HepG2 (cell line): ENCODE measurements around the gene PRSS21. TPM values are rescaled to one million over a fixed set of nuclear protein-coding genes. Genes with fewer than 3 reads are reported as not detected.
A peak's percentile ranks its signal among the peaks of the same experiment; 100 is the strongest.

Experiments used
- AGO2 ChIP-seq: fragments of 200-400 bp; formaldehyde crosslinking; optimal IDR thresholded peaks from 2 replicates; pipeline ENCODE3; 2017; ENCODE audit warnings: mild to moderate bottlenecking, low read depth, low read length, moderate library complexity
- GATA4 ChIP-seq: sonication (generic); IDR thresholded peaks from 2 replicates; pipeline ENCODE4 v1.6.1; 2016; ENCODE audit warnings: antibody characterized with exemption, low read depth, borderline replicate concordance
- GPN1 ChIP-seq: sonication (generic); formaldehyde crosslinking; IDR thresholded peaks from 2 replicates; pipeline ENCODE4 v1.5.1; 2020; ENCODE audit warnings: missing genetic modification reagents, borderline replicate concordance
- JARID2 ChIP-seq: sonication (generic); formaldehyde crosslinking; IDR thresholded peaks from 2 replicates; pipeline ENCODE4 v1.8.1; 2023; ENCODE audit warnings: missing genetic modification reagents, inconsistent platforms; ENCODE audit not compliant: insufficient replicate concordance
- MTA1 ChIP-seq: sonication (generic); formaldehyde crosslinking; IDR thresholded peaks from 2 replicates; pipeline ENCODE4 v1.4.0; 2020; ENCODE audit warnings: missing genetic modification reagents, mild to moderate bottlenecking, borderline replicate concordance
- POLR2A ChIP-seq, 2 experiments: IDR thresholded peaks; 2 replicates each; pipeline ENCODE4 v1.6.1; 2011; ENCODE audit warnings: low read depth in 2 of 2, low read length in 2 of 2, mild to moderate bottlenecking in 1 of 2, moderate library complexity in 1 of 2; ENCODE audit not compliant: insufficient read depth in 1 of 2
- REXO4 ChIP-seq: sonication (generic); formaldehyde crosslinking; IDR thresholded peaks from 2 replicates; pipeline ENCODE4 v1.8.0; 2022; ENCODE audit warnings: missing genetic modification reagents, mild to moderate bottlenecking, borderline replicate concordance
- SMYD3 ChIP-seq: sonication (generic); formaldehyde crosslinking; IDR thresholded peaks from 2 replicates; pipeline ENCODE4 v1.8.1; 2023; ENCODE audit warnings: mild to moderate bottlenecking, missing genetic modification reagents
- SNAPC2 ChIP-seq: sonication (generic); formaldehyde crosslinking; IDR thresholded peaks from 2 replicates; pipeline ENCODE4 v1.8.1; 2022; ENCODE audit warnings: mild to moderate bottlenecking, missing genetic modification reagents
- ZBTB34 ChIP-seq: sonication (generic); formaldehyde crosslinking; IDR thresholded peaks from 2 replicates; pipeline ENCODE4 v1.8.0; 2022; ENCODE audit warnings: mild to moderate bottlenecking, missing genetic modification reagents
- ZNF33A ChIP-seq: sonication (generic); formaldehyde crosslinking; IDR thresholded peaks from 2 replicates; pipeline ENCODE4 v1.5.1; 2020; ENCODE audit warnings: missing genetic modification reagents, mild to moderate bottlenecking, moderate library complexity, borderline replicate concordance
- ZNF33B ChIP-seq: sonication (generic); formaldehyde crosslinking; IDR thresholded peaks from 2 replicates; pipeline ENCODE4 v1.5.1; 2020; ENCODE audit warnings: mild to moderate bottlenecking, missing genetic modification reagents
- ZNF605 ChIP-seq: sonication (generic); formaldehyde crosslinking; IDR thresholded peaks from 2 replicates; pipeline ENCODE4 v1.8.0; 2022; ENCODE audit warnings: mild to moderate bottlenecking, missing genetic modification reagents
- ZNF607 ChIP-seq: sonication (generic); formaldehyde crosslinking; IDR thresholded peaks from 2 replicates; pipeline ENCODE4 v1.5.1; 2020; ENCODE audit warnings: missing genetic modification reagents, mild to moderate bottlenecking, borderline replicate concordance
- ZNF747 ChIP-seq: sonication (generic); formaldehyde crosslinking; IDR thresholded peaks from 2 replicates; pipeline ENCODE4 v1.8.1; 2023; ENCODE audit warnings: missing genetic modification reagents, mild to moderate bottlenecking, borderline replicate concordance
- ZNF782 ChIP-seq: sonication (generic); formaldehyde crosslinking; IDR thresholded peaks from 2 replicates; pipeline ENCODE4 v1.4.0; 2020; ENCODE audit warnings: missing genetic modification reagents, mild to moderate bottlenecking, borderline replicate concordance
- ZNF883 ChIP-seq: sonication (generic); formaldehyde crosslinking; IDR thresholded peaks from 2 replicates; pipeline ENCODE4 v1.5.1; 2020; ENCODE audit warnings: mild to moderate bottlenecking, missing genetic modification reagents; ENCODE audit errors: not compliant biosample characterization
- ZSCAN9 ChIP-seq: IDR thresholded peaks from 2 replicates; pipeline ENCODE4 v1.6.1; 2016; ENCODE audit warnings: borderline replicate concordance
- polyA plus RNA-seq, 8 experiments: library from polyadenylated mRNA; depleted of rRNA in 3 of 8; stranded (reverse) in 7 of 8; unstranded in 1 of 8; fragments of >200 nt; fragmentation: Illumina TruSeq in 4 of 8; extraction: Trizol in 4 of 8; gene quantifications; 2 replicates each; pipeline versions ENCODE4 v1.2.1 to v1.2.3, GENCODE V29; 2011 to 2016; ENCODE audit warnings: low read depth in 4 of 8, missing spikeins in 1 of 8, mixed read lengths in 1 of 8; ENCODE audit not compliant: insufficient read depth in 1 of 8
- total RNA-seq, 5 experiments: library from RNA; depleted of rRNA; stranded (reverse); fragments of >200 nt; fragmentation: Illumina TruSeq; extraction: Trizol; gene quantifications; 2 replicates each; pipeline ENCODE4 v1.2.3, GENCODE V29; 2016; ENCODE audit warnings: low read depth in 1 of 5
- TF ChIP-seq, protein P1 (sequence below), 2 experiments: fragments of 450-650 bp in 1 of 2; sonication (generic) in 1 of 2; formaldehyde crosslinking in 1 of 2; IDR thresholded peaks; 2 replicates each; pipeline versions ENCODE4 v1.6.1 to v1.8.0; 2016 to 2022; ENCODE audit warnings: antibody characterized with exemption in 1 of 2, mild to moderate bottlenecking in 1 of 2, missing genetic modification reagents in 1 of 2

Gene PRSS21
- total and polyA plus RNA-seq, 2 of the 13 experiments (the other 11 are each of a cell fraction or from before 2014, with no cell fraction given), result not detected

- TF ChIP-seq, protein P1, sequence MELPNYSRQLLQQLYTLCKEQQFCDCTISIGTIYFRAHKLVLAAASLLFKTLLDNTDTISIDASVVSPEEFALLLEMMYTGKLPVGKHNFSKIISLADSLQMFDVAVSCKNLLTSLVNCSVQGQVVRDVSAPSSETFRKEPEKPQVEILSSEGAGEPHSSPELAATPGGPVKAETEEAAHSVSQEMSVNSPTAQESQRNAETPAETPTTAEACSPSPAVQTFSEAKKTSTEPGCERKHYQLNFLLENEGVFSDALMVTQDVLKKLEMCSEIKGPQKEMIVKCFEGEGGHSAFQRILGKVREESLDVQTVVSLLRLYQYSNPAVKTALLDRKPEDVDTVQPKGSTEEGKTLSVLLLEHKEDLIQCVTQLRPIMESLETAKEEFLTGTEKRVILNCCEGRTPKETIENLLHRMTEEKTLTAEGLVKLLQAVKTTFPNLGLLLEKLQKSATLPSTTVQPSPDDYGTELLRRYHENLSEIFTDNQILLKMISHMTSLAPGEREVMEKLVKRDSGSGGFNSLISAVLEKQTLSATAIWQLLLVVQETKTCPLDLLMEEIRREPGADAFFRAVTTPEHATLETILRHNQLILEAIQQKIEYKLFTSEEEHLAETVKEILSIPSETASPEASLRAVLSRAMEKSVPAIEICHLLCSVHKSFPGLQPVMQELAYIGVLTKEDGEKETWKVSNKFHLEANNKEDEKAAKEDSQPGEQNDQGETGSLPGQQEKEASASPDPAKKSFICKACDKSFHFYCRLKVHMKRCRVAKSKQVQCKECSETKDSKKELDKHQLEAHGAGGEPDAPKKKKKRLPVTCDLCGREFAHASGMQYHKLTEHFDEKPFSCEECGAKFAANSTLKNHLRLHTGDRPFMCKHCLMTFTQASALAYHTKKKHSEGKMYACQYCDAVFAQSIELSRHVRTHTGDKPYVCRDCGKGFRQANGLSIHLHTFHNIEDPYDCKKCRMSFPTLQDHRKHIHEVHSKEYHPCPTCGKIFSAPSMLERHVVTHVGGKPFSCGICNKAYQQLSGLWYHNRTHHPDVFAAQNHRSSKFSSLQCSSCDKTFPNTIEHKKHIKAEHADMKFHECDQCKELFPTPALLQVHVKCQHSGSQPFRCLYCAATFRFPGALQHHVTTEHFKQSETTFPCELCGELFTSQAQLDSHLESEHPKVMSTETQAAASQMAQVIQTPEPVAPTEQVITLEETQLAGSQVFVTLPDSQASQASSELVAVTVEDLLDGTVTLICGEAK (IDR thresholded peaks at IDR 0.05), result peak; percentile 36; the same call in 1 of the 2 replicates
- TF ChIP-seq, protein P1 (CRISPR knock-in tag; IDR thresholded peaks at IDR 0.05), result peak; percentile 84
- TF ChIP-seq JARID2 (CRISPR knock-in tag) (peak; percentile 32), GATA4 (no peak), MTA1 (no peak), SNAPC2 (CRISPR knock-in tag) (0 out of 2 replicates have a peak, but pooled peaks have one; percentile 19), ZNF33B (CRISPR knock-in tag) (0 out of 2 replicates have a peak, but pooled peaks have one; percentile 25), ZNF605 (CRISPR knock-in tag) (peak; percentile 93), SMYD3 (CRISPR knock-in tag) (no peak), ZNF33A (CRISPR knock-in tag) (0 out of 2 replicates have a peak, but pooled peaks have one; percentile 61), ZNF883 (CRISPR knock-in tag) (peak; percentile 33), REXO4 (CRISPR knock-in tag) (no peak), POLR2A (IDR thresholded peaks at IDR 0.05; ENCODE audit: insufficient read depth in 1 of 2, low read depth in 2 of 2, low read length in 2 of 2) (peak; percentile 81 to 83), ZNF607 (peak; percentile 95), ZNF747 (peak; percentile 97), ZSCAN9 (CRISPR knock-in tag) (peak; percentile 71; the same call in 1 of the 2 replicates), ZNF782 (CRISPR knock-in tag) (peak; percentile 64; the same call in 1 of the 2 replicates), ZBTB34 (CRISPR knock-in tag) (peak; percentile 24; the same call in 1 of the 2 replicates), GPN1 (CRISPR knock-in tag) (no peak), AGO2 (peak; percentile 60)
These were observed 51.2 kb downstream of the PRSS21 start (continued) for GRCh38 chr16:2867987-2868789.
